Neuronal stem cell (in vitro differentiated cells): Measurements from ENCODE around the gene CEP128.

Experiments
- DNase-seq: peaks from one replicate; pipeline ENCODE4 v3.0.0-alpha.2; 2013; ENCODE audit warnings: low spot score
- H2AFZ ChIP-seq: one replicate; pipeline ENCODE4 v1.6.1; 2013; ENCODE audit warnings: mild to moderate bottlenecking, low read length, inconsistent platforms
- H2AK5ac ChIP-seq: 2 replicates; pipeline ENCODE4 v1.6.1; 2013; ENCODE audit warnings: low read depth, mild to moderate bottlenecking, inconsistent platforms, low read length, moderate library complexity, mixed read lengths
- H2BK120ac ChIP-seq: 2 replicates; pipeline ENCODE4 v1.6.1; 2013; ENCODE audit warnings: low read depth, mild to moderate bottlenecking, inconsistent platforms, low read length, moderate library complexity, mixed read lengths
- H2BK12ac ChIP-seq: one replicate; pipeline ENCODE4 v1.6.1; 2013; ENCODE audit warnings: low read length, inconsistent platforms
- H2BK15ac ChIP-seq: 2 replicates; pipeline ENCODE4 v1.6.1; 2013; ENCODE audit warnings: mild to moderate bottlenecking, low read length, inconsistent platforms, mixed read lengths
- H2BK5ac ChIP-seq: one replicate; pipeline ENCODE4 v1.6.1; 2013; ENCODE audit warnings: inconsistent platforms, mild to moderate bottlenecking, low read length, moderate library complexity
- H3K14ac ChIP-seq: one replicate; pipeline ENCODE4 v1.6.1; 2013; ENCODE audit warnings: low read length, inconsistent platforms
- H3K18ac ChIP-seq: 2 replicates; pipeline ENCODE4 v1.6.1; 2013; ENCODE audit warnings: low read length, inconsistent platforms
- H3K23ac ChIP-seq: 2 replicates; pipeline ENCODE4 v1.6.1; 2013; ENCODE audit warnings: low read depth, mild to moderate bottlenecking, mixed read lengths, low read length, inconsistent platforms; ENCODE audit not compliant: poor library complexity
- H3K27ac ChIP-seq: replicated peaks from 3 replicates; pipeline ENCODE4 v1.5.1; 2013; ENCODE audit warnings: low read length, inconsistent platforms
- H3K27me3 ChIP-seq, 3 experiments: 2 replicates each; pipeline ENCODE4 v1.6.1; 2013; ENCODE audit warnings: low read length in 3 of 3, mild to moderate bottlenecking in 2 of 3, inconsistent platforms in 1 of 3, low read depth in 1 of 3, mixed read lengths in 1 of 3, moderate library complexity in 1 of 3; ENCODE audit not compliant: control insufficient read depth in 3 of 3, insufficient read depth in 3 of 3
- H3K36me3 ChIP-seq, 2 donors: replicated peaks in 1 of 2; 2 replicates each; pipeline ENCODE4 v1.6.1; 2013; ENCODE audit warnings: low read length in 2 of 2; ENCODE audit not compliant: control insufficient read depth in 2 of 2, insufficient read depth in 2 of 2
- H3K4ac ChIP-seq: 2 replicates; pipeline ENCODE4 v1.6.1; 2013; ENCODE audit warnings: inconsistent platforms, mild to moderate bottlenecking, low read length, moderate library complexity
- H3K4me1 ChIP-seq, 2 donors: 1 replicate in 1 of 2; 2 replicates in 1 of 2; pipeline ENCODE4 v1.6.1; 2013; ENCODE audit warnings: low read length in 2 of 2, low read depth in 1 of 2; ENCODE audit not compliant: control insufficient read depth in 2 of 2, insufficient read depth in 1 of 2
- H3K4me2 ChIP-seq: one replicate; pipeline ENCODE4 v1.6.1; 2013; ENCODE audit warnings: mild to moderate bottlenecking, low read length, inconsistent platforms; ENCODE audit not compliant: insufficient read depth, poor library complexity, severe bottlenecking
- H3K4me3 ChIP-seq, 2 donors: 2 replicates each; pipeline ENCODE4 v1.5.1; 2013; ENCODE audit warnings: low read length in 2 of 2, mild to moderate bottlenecking in 2 of 2, inconsistent platforms in 1 of 2, moderate library complexity in 1 of 2
- H3K79me1 ChIP-seq: one replicate; pipeline ENCODE4 v1.6.1; 2013; ENCODE audit warnings: low read depth, mild to moderate bottlenecking, inconsistent platforms, low read length, moderate library complexity
- H3K9ac ChIP-seq: one replicate; pipeline ENCODE4 v1.6.1; 2013; ENCODE audit warnings: mild to moderate bottlenecking, low read depth, low read length, inconsistent platforms; ENCODE audit not compliant: poor library complexity
- H3K9me3 ChIP-seq, 2 donors: replicated peaks in 1 of 2; 2 replicates each; pipeline versions ENCODE3 to v1.6.1; 2013; ENCODE audit warnings: low read length in 2 of 2, mild to moderate bottlenecking in 2 of 2, inconsistent platforms in 1 of 2, low read depth in 1 of 2, mixed read lengths in 1 of 2, moderate library complexity in 1 of 2; ENCODE audit not compliant: control insufficient read depth in 2 of 2, insufficient read depth in 1 of 2
- H4K8ac ChIP-seq: one replicate; pipeline ENCODE4 v1.6.1; 2013; ENCODE audit warnings: low read depth, mild to moderate bottlenecking, inconsistent platforms, low read length, moderate library complexity
- H4K91ac ChIP-seq: one replicate; pipeline ENCODE4 v1.6.1; 2013; ENCODE audit warnings: low read length, low read depth, mild to moderate bottlenecking, inconsistent platforms; ENCODE audit not compliant: poor library complexity
- WGBS, 2 donors: extraction: QIAGEN DNeasy Blood & Tissue Kit; methylation state at CpG; one replicate each; pipeline ENCODE4 v1.1.7; 2013; ENCODE audit warnings: missing lambda C conversion rate in 2 of 2, mixed read lengths in 1 of 2; ENCODE audit not compliant: insufficient read length in 2 of 2, insufficient replicate concordance in 1 of 2; ENCODE audit errors: extremely low coverage in 2 of 2; 5-methylcytosine and 5-hydroxymethylcytosine counted together

The CEP128 gene

DNA sequence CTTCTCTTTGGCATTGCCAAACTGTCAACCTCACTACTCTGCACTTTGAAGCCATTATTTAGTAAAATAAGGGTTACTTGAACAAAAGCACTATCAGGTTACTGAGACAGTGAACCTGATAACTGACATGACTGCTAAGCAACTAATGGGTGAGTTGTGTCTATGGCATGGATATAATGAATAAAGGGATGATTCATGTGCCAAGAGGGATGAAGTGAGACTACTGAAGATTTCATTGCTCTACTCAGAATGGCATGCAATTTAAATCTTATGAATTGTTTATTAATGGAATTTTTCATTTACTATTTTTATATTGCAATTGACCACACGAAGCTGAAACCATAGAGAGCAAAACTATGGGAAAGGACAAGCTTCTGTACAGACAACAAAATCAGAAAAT is 74.4 kb downstream of the CEP128 start:
- Histone ChIP-seq H3K14ac (no peak overlapping the region), H3K23ac (no peak overlapping the region), H2BK15ac (no peak overlapping the region), H3K9me3 (peaks cover 3 to 11% of the 10 kb centered on the region in 2 donors), H3K4me2 (no peak overlapping the region), H3K4me1 (no peaks in the 10 kb centered on the region), H3K27me3 (no peaks in the 10 kb centered on the region), H3K18ac (no peak overlapping the region), H4K8ac (no peak overlapping the region), H4K91ac (no peak overlapping the region), H3K9ac (no peak overlapping the region), H3K36me3 (peaks cover 0 to 4% of the 10 kb centered on the region in 2 donors), H2AFZ (no peak overlapping the region), H3K4me3 (no peak overlapping the region), H3K79me1 (no peaks in the 10 kb centered on the region), H3K27ac (no peak overlapping the region), H2BK5ac (no peak overlapping the region), H2BK120ac (no peak overlapping the region), H2AK5ac (no peak overlapping the region), H2BK12ac (no peak overlapping the region), H3K4ac (no peak overlapping the region)
- WGBS, 2 donors = no CpG with 5 or more reads among the region's 1 CpG
- DNase-seq = no peak

DNA sequence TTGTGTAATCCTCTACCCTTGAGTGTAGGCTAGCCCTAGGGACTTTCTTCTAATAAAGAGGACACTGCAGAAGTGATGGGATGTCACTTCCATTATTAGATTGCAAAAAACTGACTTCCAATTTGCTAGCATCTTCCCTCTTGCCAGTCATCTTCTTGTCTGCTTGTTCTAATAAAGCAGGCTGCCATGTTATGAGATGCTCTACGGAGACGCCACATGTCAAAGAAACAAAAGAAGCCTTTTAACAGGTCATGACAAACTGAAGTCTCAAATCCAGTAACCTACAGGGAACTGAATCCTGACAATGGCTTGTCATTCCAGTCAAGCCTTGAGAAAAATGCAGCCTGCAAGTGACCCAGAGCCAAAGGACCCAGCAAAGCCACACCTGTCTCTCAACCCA is 76.0 kb downstream of the CEP128 start:
- no peak overlapping the region for H2BK15ac ChIP-seq
- no peak overlapping the region for H2BK5ac ChIP-seq
- H3K27me3 ChIP-seq = no peaks in the 10 kb centered on the region
- no peak overlapping the region for H2BK12ac ChIP-seq
- H2AK5ac ChIP-seq = no peak overlapping the region
- H3K36me3 ChIP-seq = peaks cover 0 to 4% of the 10 kb centered on the region in 2 donors
- no peak overlapping the region for H3K9ac ChIP-seq
- no peak overlapping the region for H4K8ac ChIP-seq
- no peak overlapping the region for H4K91ac ChIP-seq
- DNase-seq = no peak
- H3K79me1 ChIP-seq = no peaks in the 10 kb centered on the region
- H2AFZ ChIP-seq = no peak overlapping the region
- H3K4me2 ChIP-seq = no peak overlapping the region
- no peak overlapping the region for H3K23ac ChIP-seq
- H3K18ac ChIP-seq = no peak overlapping the region
- H3K4me1 ChIP-seq = no peaks in the 10 kb centered on the region
- no CpG with 5 or more reads among the region's 2 CpGs for WGBS, 2 donors
- H3K4me3 ChIP-seq = no peak overlapping the region
- no peak overlapping the region for H2BK120ac ChIP-seq
- H3K27ac ChIP-seq = no peak overlapping the region
- H3K14ac ChIP-seq = no peak overlapping the region
- peaks cover 2 to 11% of the 10 kb centered on the region in 2 donors for H3K9me3 ChIP-seq
- no peak overlapping the region for H3K4ac ChIP-seq

DNA sequence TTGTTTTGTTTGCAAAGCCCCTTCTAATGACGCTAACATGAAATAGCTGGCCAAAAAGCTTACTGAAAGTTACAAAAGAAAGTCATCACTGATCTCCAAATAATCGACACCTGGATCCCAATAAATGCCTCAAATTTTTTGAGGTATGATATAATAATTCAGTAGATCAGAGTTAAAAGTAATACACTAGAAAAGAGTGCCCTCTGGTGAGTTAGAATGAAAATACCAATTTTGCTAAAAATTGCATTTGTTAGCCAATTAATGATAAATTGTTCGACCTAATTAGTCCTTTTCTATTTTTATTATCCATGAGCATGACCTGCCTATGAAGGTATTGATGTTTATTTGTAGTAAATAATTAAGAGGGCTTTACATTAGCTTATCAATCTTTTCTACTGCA is 78.6 kb downstream of the CEP128 start:
- Histone ChIP-seq H3K9me3 (peaks cover 2 to 5% of the 10 kb centered on the region in 2 donors), H4K8ac (no peak overlapping the region), H4K91ac (no peak overlapping the region), H2AFZ (no peak overlapping the region), H2AK5ac (no peak overlapping the region), H2BK5ac (no peak overlapping the region), H3K4me3 (no peak overlapping the region), H3K23ac (no peak overlapping the region), H3K79me1 (no peaks in the 10 kb centered on the region), H3K27ac (no peak overlapping the region), H3K36me3 (peaks cover 0 to 4% of the 10 kb centered on the region in 2 donors), H3K4me1 (no peaks in the 10 kb centered on the region), H3K18ac (no peak overlapping the region), H2BK120ac (no peak overlapping the region), H2BK15ac (no peak overlapping the region), H3K14ac (no peak overlapping the region), H3K4ac (no peak overlapping the region), H2BK12ac (no peak overlapping the region), H3K9ac (no peak overlapping the region), H3K4me2 (no peak overlapping the region), H3K27me3 (no peaks in the 10 kb centered on the region)
- WGBS, 2 donors = no CpG with 5 or more reads among the region's 3 CpGs
- DNase-seq = no peak

DNA sequence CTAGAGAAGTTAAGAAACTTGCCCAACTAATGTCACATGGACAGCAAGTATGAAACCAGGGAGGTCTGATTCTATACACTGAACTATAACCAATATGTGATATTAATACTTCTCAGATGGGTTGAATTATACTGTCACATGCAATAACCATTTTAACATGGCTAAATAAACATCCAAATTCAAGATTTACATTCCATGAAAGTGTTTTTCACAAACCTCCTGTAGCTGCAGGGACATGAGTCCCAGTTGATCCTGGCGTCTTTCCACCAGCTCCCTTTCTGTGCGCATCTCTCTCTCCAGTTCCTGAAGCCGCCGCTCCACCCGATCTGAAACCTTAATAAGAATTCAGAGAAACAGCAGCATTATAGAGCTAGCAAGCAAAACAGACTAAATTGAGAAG is 79.0 kb downstream of the CEP128 start:
- H3K4ac ChIP-seq = no peak overlapping the region
- H3K4me2 ChIP-seq = no peak overlapping the region
- DNase-seq = no peak

More for the DNA sequence above, 79.0 kb downstream of the CEP128 start:
- H2BK15ac ChIP-seq = no peak overlapping the region
- no peak overlapping the region for H3K14ac ChIP-seq
- H3K79me1 ChIP-seq = no peaks in the 10 kb centered on the region
- peaks cover 0 to 4% of the 10 kb centered on the region in 2 donors for H3K36me3 ChIP-seq
- no peak overlapping the region for H2AFZ ChIP-seq
- no CpG with 5 or more reads among the region's 5 CpGs for WGBS, 2 donors
- H3K4me3 ChIP-seq = no peak overlapping the region
- H2BK5ac ChIP-seq = no peak overlapping the region
- peaks cover 0 to under 1% of the 10 kb centered on the region in 2 donors for H3K9me3 ChIP-seq
- H4K8ac ChIP-seq = no peak overlapping the region
- no peaks in the 10 kb centered on the region for H3K27me3 ChIP-seq
- H3K23ac ChIP-seq = no peak overlapping the region
- H2BK120ac ChIP-seq = no peak overlapping the region
- no peak overlapping the region for H3K27ac ChIP-seq
- H3K4me1 ChIP-seq = no peaks in the 10 kb centered on the region
- H4K91ac ChIP-seq = no peak overlapping the region
- no peak overlapping the region for H3K18ac ChIP-seq
- no peak overlapping the region for H3K9ac ChIP-seq
- no peak overlapping the region for H2AK5ac ChIP-seq
- H2BK12ac ChIP-seq = no peak overlapping the region
